Lower leg skin (tissue), 4 donors: ENCODE results near the gene CABCOCO1. TPM values are rescaled to one million over a fixed set of nuclear protein-coding genes. Genes with fewer than 3 reads are reported as not detected.

Experiments used
- DNase-seq, 2 donors: peaks; one replicate each; pipeline ENCODE4 v3.0.0-alpha.2; 2019; ENCODE audit warnings: low spot score in 2 of 2
- H3K4me3 ChIP-seq: fragments of 200-600 bp; sonication (generic); 2 replicates; pipeline ENCODE4 v1.5.1; 2017; ENCODE audit warnings: mild to moderate bottlenecking, low read depth; ENCODE audit not compliant: poor library complexity, severe bottlenecking
- CTCF ChIP-seq, 3 donors: fragments of 450-650 bp; IDR thresholded peaks; one replicate each; pipeline ENCODE4 v1.5.1; 2016; ENCODE audit warnings: antibody characterized with exemption in 3 of 3, mild to moderate bottlenecking in 3 of 3, moderate library complexity in 2 of 3
- POLR2A ChIP-seq, 2 donors: fragments of 450-650 bp; IDR thresholded peaks; one replicate each; pipeline ENCODE4 v1.6.1; 2016 to 2017; ENCODE audit warnings: antibody characterized with exemption in 2 of 2, mild to moderate bottlenecking in 1 of 2, moderate library complexity in 1 of 2
- WGBS, 2 donors: methylation state at CpG; one replicate each; pipeline ENCODE4 v1.1.5; 2018; 5-methylcytosine and 5-hydroxymethylcytosine counted together
- intact Hi-C: fragments of 100-400 bp; cut with DNase I; formaldehyde crosslinking; loops from one replicate; pipeline ENCODE4 v1.15.0; 2023; ENCODE audit warnings: low total_unique reads
- total RNA-seq, 4 donors: library from RNA; depleted of rRNA; stranded (reverse); fragments of >200 nt; gene quantifications; one replicate each; pipeline ENCODE4 v1.1.0, GENCODE V29; 2016

CABCOCO1 gene
- total RNA-seq, 4 donors from 2014 or later: 0.46 TPM; not detected in 3

DNA sequence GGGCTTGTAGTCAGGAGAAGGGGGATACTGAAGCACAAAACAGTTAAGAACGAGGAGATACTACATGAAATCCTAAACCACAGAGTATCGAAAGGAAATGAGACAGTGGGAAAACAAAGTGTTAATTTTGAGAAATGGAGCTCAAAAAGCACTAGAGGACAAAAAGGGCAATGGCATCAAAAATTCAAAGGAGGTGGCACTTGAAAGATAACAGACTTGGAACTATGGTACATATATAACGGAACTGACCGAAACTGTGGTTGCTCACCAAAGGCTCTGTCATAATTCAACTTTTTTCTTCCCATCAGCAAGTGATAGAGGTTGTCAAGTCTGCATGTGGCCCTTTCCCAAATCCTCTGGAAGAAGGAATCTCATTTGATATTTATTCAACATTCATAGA is 97.0 kb downstream of the CABCOCO1 start:
- no peak overlapping the region for H3K4me3 ChIP-seq
- no peak for TF ChIP-seq CTCF (IDR thresholded peaks at IDR 0.05)
- no peak for TF ChIP-seq POLR2A (IDR thresholded peaks at IDR 0.05)
- no peak for DNase-seq
- intact Hi-C loops: no loop called here
- 94 to 99% methylated on average over 4 of the region's 4 CpGs for WGBS, 2 donors

GRCh38 chr10:61760943-61761824 is 98.5 kb downstream of the CABCOCO1 start:
- no peak overlapping the region for H3K4me3 ChIP-seq
- 34 to 35% methylated on average over 4 of the region's 4 CpGs for WGBS, 2 donors
- intact Hi-C loops: no loop called here
- TF ChIP-seq POLR2A (IDR thresholded peaks at IDR 0.05) (no peak), CTCF (IDR thresholded peaks at IDR 0.05) (no peak)
- no peak for DNase-seq

- WGBS, 2 donors: 34 to 36% methylated on average over 3 of the region's 3 CpGs
- H3K4me3 ChIP-seq: no peak overlapping the region
- DNase-seq: no peak
- no peak for TF ChIP-seq CTCF (IDR thresholded peaks at IDR 0.05)
- TF ChIP-seq POLR2A (IDR thresholded peaks at IDR 0.05): no peak
- intact Hi-C loops: no loop called here
Observed at GRCh38 chr10:61761825-61762217, 99.1 kb downstream of the CABCOCO1 start.

- 94 to 95% methylated on average over 3 of the region's 3 CpGs for WGBS, 2 donors
- TF ChIP-seq CTCF (IDR thresholded peaks at IDR 0.05): no peak
- TF ChIP-seq POLR2A (IDR thresholded peaks at IDR 0.05): no peak
- DNase-seq: no peak
- intact Hi-C loops: no loop called here
- H3K4me3 ChIP-seq: no peak overlapping the region
Observed at GRCh38 chr10:61763778-61764177, 101.0 kb downstream of the CABCOCO1 start.

GRCh38 chr10:61764486-61764885 is 101.8 kb downstream of the CABCOCO1 start:
- no peak for TF ChIP-seq CTCF (IDR thresholded peaks at IDR 0.05)
- no peak for TF ChIP-seq POLR2A (IDR thresholded peaks at IDR 0.05)
- H3K4me3 ChIP-seq: no peak overlapping the region
- intact Hi-C loops: no loop called here
- WGBS, 2 donors: 96 to 99% methylated on average over 5 of the region's 5 CpGs
- DNase-seq: no peak
